AG10803 (cell line): ENCODE data around the gene ACTL10.
"Not testable (repeated sequence)": the region's sequence is repeated elsewhere in the genome, so short reads cannot be mapped to it uniquely, and the experiment has no call there.

Experiments used
- DNase-seq: peaks from one replicate; pipeline ENCODE4 v3.0.0; 2010; ENCODE audit warnings: low read depth
- H3K4me3 ChIP-seq: 2 replicates; pipeline ENCODE4 v1.5.1; 2011; ENCODE audit warnings: mild to moderate bottlenecking, low read length, control low read depth
- TF ChIP-seq, protein P1 (sequence below): conservative IDR thresholded peaks from 2 replicates; pipeline ENCODE4 v1.5.1; 2011; ENCODE audit warnings: mild to moderate bottlenecking, low read length, control low read depth, inconsistent platforms

The ACTL10 gene

DNA sequence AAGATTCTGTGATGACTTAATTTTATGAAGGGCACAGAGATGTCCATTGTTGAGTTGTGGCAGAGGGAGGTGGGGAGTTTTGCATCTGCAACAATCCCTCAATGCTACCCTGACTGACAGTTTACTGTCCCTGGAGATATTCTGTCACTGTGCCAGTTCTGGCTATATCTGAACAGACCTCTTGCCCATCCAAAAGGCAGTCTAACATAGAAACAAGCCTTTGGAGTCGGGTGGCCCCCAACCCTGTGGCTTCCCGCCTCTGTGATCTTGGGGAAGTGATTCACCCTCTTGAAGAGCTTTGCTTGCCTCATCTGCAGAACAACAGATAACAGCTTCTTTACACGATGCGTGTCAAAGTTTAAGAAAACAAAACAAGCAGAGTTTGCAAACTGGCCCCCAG, 23.2 kb downstream of the ACTL10 start:
- TF ChIP-seq, protein P1, sequence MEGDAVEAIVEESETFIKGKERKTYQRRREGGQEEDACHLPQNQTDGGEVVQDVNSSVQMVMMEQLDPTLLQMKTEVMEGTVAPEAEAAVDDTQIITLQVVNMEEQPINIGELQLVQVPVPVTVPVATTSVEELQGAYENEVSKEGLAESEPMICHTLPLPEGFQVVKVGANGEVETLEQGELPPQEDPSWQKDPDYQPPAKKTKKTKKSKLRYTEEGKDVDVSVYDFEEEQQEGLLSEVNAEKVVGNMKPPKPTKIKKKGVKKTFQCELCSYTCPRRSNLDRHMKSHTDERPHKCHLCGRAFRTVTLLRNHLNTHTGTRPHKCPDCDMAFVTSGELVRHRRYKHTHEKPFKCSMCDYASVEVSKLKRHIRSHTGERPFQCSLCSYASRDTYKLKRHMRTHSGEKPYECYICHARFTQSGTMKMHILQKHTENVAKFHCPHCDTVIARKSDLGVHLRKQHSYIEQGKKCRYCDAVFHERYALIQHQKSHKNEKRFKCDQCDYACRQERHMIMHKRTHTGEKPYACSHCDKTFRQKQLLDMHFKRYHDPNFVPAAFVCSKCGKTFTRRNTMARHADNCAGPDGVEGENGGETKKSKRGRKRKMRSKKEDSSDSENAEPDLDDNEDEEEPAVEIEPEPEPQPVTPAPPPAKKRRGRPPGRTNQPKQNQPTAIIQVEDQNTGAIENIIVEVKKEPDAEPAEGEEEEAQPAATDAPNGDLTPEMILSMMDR, result no peak
- H3K4me3 ChIP-seq, result no peak overlapping the region
- DNase-seq, result no peak

GRCh38 chr20:33693289-33693688, 26.5 kb downstream of the ACTL10 start:
- no peak overlapping the region for H3K4me3 ChIP-seq
- TF ChIP-seq, protein P1, result no peak
- DNase-seq, result no peak

DNA sequence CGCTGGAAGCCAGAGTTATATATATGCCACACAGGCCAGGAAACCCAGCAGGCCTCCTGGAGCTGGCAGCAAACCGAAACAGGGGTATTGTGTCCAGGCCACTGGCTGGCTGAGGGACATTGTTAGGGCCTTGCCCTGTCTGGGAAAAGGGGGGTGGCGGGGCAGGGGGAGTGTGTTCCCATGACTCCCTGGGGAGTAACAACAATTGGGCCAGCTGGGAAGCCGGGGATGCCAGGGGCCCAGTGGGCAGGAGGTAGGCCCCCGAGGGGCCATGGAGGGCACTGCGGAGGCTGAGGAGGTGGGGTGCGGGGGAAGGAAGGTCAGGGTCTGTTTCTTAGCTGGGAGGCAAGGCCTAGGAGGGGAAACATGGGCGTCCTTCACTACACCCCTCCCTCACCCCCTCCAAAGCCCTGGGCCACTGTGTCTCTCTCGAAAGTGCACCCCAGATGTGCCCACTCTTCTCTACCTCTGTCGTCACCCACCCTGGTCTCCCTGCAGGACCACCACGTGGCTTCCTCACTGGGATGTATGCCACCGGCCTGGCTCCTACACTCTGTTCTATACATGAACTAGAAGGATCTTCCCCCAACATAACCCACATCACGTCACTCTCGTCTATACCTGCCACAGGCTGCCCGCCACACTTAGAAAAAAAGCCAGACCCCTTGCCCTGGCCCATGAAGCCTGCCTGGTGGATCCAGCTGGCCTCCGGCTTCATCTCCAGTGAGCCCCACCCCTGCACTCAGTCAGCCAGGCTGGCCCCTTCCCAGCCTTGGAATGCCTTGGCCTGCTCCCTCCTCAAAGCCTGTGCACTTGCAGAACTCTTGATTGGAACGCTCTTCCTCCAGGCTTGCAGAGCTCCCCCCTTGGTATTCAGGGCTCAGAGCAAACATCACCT, 27.2 kb downstream of the ACTL10 start:
- peak; percentile 24 for DNase-seq
- no peak overlapping the region for H3K4me3 ChIP-seq
- TF ChIP-seq, protein P1, result no peak

DNA sequence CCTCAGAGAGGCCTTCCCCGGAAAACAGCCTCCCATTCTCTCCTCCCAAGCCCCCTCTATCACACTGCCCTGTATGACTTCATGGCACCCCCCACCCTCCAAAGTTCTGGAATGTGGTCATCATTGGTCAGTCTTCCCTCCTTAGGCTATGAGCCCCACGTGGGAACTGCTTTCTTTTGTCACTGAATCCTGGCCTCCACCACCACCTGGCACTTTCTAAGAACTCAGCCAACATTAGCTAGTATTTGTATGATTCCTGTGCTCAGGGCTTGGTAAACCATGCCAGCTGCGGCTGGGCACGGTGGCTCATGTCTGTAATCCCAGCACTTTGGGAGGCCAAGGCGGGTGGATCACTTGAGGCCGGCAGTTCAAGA, 27.9 kb downstream of the ACTL10 start:
- no peak for DNase-seq
- TF ChIP-seq, protein P1, result no peak
- no peak overlapping the region for H3K4me3 ChIP-seq

DNA sequence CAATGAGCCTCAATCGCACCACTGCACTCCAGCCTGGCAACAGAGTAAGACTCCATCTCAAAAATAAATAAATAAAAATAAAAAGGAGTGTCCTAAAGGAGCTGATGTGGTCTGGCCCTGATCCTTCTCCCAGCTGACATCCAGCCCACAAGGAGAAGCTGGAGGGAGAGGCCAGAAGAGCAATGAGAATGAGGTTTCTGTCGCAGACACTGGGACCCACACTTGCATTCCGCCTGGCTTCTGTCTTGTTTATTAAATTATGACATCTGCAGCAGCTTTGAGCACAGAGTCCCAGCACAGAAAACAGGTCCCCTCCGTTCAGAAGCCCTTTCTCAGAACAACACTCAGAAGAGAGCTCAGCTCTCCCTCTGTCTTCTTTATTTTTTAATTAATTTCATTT, 29.7 kb downstream of the ACTL10 start:
- no peak for DNase-seq
- H3K4me3 ChIP-seq, result no peak overlapping the region
- TF ChIP-seq, protein P1, result no peak

- peak; percentile 83 for DNase-seq
- H3K4me3 ChIP-seq, result no peak overlapping the region
- TF ChIP-seq, protein P1, result no peak
Measured at GRCh38 chr20:33697129-33697528, 30.4 kb downstream of the ACTL10 start.

DNA sequence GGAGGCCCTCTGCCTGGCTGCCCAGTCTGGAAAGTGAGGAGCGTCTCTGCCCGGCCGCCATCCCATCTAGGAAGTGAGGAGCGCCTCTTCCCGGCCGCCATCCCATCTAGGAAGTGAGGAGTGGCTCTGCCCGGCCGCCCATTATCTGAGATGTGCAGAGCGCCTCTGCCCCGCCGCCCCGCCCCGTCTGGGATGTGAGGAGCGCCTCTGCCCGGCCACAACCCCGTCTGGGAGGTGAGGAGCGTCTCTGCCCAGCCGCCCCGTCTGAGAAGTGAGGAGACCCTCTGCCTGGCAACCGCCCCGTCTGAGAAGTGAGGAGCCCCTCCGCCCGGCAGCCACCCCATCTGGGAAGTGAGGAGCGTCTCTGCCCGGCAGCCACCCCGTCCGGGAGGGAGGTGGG, 32.2 kb downstream of the ACTL10 start:
- DNase-seq, result not testable (repeated sequence)

GRCh38 chr20:33700696-33701441, 34.1 kb downstream of the ACTL10 start:
- H3K4me3 ChIP-seq, DNase-seq: not testable (repeated sequence)

More for the DNA sequence above, 32.2 kb downstream of the ACTL10 start:
- not testable (repeated sequence) for H3K4me3 ChIP-seq
